ENCODE data around the gene RTRAF.

RTRAF gene

DNA sequence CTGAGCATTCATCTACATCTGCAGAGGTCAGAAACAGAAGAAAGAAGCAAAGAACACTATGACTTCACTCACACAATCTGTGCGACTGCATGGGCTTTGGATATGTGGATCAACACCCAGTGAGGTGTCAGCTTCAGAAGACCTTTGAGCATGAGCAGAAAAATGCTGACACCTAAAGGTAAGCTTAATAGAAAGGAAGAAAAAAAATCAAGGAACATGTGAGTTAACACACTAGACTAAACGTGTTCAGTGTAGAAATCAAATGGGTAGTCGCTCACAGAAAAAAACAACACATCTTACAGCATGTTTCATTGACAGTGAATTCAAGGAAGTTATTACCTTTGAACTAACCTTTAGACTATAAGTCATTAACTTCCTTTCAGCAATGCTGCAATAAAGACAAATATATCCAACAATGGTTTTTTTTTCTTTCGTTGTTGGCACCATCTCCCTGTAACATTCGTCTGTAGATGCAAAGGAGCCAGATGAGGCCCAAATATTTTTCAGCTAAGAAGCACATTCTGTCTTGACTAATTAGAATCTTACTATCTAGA is 30.9 kb downstream of the RTRAF start:
- DNase-seq (ENCODE audit: low read depth in 4 of 4, low spot score in 1 of 4): no peak

DNA sequence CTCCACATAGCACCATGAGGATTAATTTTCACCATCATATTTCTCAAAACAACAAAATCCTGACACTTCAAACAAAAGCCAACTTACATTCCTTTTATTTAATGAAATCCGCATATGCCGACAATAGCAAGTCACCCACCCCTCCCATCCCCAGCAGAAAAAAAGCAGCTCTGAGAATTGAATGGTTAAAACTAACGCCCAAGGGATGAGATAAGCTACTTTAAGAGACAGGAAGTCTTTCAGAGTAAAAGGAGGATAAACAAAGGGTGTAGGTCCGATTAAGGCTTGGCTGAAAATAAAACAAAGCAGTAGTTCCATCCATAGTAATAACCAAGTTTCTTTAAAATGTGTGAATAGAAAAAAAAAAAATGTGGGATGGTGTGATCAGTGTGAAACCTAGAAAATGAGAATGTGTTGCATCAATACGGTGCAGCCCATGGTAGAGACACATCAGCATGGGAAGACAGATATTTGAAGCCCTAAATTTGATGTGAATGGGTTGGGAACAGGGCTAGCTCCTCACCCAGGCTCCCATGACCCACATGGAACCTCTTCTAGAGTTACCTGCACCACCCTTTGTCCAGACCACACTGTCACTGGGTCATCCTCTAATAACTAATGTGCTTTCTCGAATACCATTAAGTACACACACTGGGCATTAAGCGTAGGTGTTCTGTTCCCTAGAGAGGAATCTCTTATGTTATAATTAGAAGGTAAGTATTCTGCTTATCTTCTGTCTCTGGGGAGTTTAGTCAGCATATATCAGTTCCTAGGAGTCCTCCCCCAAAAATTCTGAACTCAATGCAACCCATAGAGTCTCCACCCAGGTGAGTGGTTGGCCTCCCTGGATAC is 31.7 kb downstream of the RTRAF start:
- no peak for DNase-seq (ENCODE audit: low read depth in 4 of 4, low spot score in 1 of 4)

DNA sequence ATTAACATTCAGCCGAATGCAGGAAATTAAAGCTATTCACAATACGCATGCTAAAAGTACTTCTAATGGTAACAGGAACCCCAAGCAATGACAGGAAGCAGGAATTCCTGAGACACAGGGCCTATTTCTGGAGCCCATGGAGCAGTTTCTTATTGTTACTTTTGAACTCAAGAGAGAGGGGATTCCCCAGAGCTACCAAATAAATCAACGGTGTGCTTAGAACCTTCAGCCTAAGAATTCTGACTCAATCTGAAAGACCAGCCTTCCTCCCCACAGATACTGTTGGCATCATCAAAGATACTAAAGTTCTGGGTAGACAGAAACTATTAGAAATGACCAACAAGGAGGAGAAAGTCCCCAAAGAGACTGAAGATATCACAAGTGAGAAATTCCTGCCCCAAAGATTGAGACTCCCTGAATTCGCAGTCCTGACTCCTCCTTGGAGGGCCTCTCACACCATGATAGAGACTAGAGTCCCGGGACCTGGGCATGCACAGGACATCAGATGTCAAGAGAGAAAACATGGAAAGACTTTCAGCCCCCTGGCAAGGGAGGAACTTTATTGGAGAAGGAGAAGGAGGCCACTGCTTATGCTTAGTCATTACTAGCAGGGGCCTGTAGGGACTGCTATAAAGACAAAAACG is 32.7 kb downstream of the RTRAF start:
- no peak for DNase-seq (ENCODE audit: low read depth in 4 of 4, low spot score in 1 of 4)

DNA sequence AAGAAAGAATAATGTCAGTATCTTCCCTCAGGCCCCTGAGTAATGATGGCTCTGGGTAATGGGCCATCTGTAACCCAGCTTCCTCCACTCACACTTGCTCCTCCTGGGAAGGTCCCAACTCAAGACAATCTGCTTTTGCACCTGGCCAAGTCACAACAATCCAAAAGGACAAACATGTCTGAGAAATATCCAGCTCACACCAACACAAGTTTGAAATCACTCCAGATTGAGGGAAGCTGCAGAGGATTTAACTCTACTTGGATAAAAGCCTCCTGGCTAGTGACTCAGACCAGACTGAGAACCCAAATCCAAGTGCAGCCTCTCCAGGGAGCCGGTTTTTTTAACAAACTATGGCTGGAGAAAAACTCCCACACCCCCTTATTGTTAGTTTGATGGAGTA is 34.2 kb downstream of the RTRAF start:
- no peak for DNase-seq (ENCODE audit: low read depth in 4 of 4, low spot score in 1 of 4)

DNA sequence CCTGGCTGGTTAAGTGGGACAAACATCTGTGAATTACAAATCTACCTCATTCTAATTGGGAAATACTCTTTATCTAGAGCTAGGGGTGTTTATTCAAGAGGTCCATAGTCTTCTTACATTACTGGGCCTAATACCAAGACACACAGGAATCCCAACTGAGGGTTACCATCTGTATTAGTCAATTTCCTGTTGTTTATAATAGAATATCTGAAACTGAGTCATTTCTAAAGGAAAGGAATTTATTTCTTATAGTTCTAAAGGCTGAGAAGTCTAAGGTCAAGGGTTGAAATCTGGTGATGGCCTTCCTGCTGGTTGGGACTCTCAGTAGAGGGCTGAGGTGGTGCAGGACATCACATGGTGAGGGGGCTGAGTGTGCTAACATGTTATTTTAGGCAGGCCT is 36.0 kb downstream of the RTRAF start:
- no peak for DNase-seq (ENCODE audit: low read depth in 4 of 4, low spot score in 1 of 4)

DNA sequence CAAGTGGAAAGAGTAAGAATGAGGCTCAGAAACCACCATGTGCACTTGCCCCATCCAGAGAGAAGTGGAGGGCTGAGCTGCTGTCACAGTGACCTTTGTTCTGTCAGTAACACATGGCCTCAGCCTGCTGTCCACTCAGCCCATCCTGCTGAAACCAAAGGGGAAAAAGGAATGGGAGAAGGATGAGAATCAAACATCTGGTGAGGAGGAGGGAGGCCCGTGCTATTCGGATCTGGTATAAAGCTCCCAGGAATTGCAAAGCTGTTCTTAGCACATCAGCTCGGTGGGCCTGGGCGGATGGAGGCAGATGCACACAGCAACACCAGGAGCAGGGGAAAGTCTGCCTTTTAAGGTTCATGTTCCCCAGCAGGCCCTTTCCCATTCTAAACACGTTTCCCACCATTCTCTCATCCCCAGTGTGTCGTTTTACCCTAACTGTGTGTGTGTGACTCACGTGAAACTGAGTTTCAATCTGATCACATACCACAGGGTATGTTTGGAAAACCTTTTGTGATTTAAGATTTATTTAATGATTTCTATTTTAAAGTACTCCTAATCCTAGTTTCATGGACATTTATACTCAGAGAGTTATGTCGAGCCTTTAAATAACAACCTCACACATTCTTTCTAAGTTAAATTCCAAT is 36.8 kb downstream of the RTRAF start:
- DNase-seq (ENCODE audit: low read depth in 4 of 4, low spot score in 1 of 4): no peak

DNA sequence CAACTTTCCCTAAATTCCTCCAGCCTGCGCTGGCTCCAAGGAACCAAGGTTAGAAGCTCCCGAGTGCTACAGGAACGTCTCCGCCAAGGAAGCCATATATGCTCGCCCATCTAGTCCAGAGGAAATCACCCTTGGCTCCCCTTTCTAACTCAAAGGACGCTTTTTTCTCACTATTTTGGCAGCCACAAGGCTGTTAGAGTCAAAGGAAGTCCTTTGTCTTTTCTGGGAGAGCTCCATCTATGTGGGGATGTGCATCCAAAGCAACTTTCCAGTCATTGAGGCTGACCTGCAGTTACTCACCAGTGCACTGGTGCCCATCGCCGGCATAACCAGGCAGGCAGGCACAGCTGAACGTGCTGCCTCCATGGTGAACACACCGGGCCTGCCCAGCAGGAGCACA is 37.6 kb downstream of the RTRAF start:
- DNase-seq (ENCODE audit: low read depth in 4 of 4, low spot score in 1 of 4): no peak

DNA sequence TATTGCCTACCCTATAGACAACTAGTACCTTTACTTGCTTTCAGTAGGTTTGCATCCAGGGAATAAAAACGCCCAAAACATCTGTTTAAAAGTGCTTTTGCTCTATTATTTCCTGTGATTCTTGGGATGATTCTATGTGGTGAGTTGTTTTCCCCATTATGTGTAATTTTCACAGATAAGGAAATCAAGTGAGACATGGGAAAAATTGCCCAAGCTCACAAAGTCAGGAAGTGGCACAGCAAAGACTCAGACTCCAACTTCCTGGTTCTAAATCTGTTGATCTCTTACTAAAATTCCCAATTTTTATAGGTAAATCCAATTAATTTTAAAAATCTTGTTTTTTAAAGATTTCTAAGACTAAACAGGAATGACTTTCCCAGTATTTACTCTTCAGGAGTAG is 40.5 kb downstream of the RTRAF start:
- DNase-seq (ENCODE audit: low read depth in 4 of 4, low spot score in 1 of 4): no peak

DNA sequence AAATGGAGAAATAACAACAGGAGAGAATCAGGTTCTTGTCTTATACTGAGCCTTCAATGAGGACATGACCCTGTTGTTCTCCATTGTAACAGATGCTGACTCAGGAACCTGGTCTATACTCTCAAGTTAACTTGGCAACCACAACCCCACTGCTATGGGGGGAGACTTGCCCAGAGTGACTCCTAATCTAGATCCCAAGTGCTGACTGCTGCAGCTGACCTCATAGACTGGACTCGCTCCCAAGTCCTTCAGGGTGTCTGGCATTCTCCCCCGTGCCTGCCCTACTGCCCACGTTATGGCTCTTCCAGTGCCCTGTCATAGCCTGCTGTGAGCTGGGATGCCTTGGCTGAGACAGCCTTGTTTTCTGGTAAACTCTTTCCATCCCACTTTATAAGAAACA is 42.4 kb downstream of the RTRAF start:
- no peak for DNase-seq (ENCODE audit: low read depth in 4 of 4, low spot score in 1 of 4)

DNA sequence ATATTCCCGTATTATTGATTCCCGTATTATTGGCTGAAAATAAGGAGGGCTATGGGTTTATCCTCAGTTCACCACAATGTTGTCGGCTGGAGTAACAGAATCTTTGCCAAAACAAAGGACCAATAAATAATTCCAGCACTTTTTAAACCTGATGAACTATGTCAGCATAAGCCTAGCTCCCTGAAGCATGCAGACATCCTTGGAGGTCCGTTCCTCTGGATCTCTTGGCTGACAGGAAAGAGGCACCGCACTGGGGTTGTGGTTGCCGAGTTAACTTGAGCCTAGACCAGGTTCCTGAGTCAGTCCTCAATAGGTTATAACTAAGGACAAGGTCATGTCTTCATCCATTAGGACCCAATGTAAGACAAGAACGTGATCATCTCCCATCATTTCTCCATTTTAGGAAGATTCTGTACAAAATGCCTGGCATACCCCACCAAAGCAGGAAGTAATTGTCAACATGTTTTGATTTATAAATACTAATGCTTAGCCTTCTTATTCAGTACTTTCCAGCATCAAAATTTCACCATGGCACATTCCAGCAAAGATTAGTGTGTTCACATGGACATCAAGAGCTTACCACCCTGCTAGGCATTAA is 43.0 kb downstream of the RTRAF start:
- no peak for DNase-seq (ENCODE audit: low read depth in 4 of 4, low spot score in 1 of 4)

DNA sequence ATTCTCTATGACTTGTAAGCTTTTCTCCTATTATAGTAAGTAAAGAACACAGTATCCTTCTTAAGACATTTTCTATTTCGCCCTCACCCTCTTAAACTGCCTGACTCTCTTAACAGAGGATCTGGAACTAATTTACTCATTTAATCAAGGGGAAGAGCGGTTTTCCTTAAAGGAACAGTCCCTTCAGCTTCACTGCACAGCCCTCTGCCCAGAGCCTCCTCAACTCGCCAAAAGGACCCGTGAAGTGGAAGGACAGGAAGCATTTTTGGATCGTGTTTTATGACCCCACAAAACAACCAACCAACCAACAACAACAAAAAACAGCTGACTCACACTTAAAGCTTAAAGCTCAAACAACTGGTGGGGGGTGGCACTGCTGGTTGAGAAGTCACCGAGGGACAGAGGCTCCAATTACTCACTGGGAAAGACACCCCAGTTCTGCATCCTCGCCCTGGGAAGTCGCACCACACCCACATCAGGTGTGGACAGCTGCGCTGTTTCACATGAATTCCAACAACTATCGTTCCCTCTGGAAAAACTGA is 43.8 kb downstream of the RTRAF start:
- no peak for DNase-seq (ENCODE audit: low read depth in 4 of 4, low spot score in 1 of 4)

DNA sequence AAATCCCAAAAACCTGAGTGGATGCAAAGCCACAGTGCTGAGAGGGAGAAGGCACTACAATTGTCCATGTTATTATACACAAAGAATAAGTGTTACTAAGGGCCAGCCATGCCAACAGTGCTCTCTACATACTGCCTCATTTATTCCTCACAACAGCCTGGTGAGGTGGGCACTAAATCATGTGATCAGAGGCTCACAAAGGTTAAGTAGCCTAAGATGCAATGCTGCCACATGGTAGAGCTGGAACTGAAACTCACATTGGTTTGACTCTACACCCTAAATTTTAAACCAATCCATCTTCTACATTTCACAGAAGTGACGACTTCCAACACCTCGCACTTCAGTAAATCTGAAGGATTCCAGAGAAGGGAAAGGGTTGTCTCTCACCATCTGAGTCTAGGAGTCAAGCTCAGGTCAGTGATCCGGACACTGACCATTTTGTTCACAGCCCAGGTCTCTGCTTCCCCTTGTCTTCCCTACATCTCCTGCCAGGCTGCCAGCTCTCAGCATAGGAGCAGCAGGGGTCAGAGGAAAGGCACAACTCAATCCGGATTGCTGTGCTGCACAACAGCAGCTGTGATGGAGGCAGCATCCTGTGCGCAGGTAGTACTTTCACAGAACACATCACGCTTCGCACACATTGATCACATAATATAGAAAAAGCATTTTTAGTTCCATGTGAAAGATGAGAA is 49.9 kb downstream of the RTRAF start:
- DNase-seq (ENCODE audit: low read depth in 4 of 4, low spot score in 1 of 4): no peak

DNA sequence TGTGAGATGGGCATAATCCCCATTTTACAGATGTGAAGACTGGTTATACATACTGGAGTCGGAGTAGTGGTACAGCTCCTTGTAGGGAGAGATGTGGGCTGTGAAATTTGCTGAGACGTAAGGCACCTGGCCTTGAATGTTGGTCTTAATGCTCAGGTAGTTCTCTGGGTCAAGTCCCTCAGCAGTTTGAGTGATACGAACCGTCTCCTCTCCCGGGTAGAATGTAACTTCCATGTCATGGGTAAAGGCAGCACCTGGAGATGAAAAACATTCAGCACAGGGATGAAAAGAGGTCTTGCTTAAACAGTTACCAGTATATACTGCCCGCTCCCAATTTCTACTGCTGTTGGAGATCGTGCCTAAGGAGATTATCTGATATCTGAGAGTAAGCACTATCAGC is 51.3 kb downstream of the RTRAF start:
- DNase-seq (ENCODE audit: low read depth in 4 of 4, low spot score in 1 of 4): no peak

DNA sequence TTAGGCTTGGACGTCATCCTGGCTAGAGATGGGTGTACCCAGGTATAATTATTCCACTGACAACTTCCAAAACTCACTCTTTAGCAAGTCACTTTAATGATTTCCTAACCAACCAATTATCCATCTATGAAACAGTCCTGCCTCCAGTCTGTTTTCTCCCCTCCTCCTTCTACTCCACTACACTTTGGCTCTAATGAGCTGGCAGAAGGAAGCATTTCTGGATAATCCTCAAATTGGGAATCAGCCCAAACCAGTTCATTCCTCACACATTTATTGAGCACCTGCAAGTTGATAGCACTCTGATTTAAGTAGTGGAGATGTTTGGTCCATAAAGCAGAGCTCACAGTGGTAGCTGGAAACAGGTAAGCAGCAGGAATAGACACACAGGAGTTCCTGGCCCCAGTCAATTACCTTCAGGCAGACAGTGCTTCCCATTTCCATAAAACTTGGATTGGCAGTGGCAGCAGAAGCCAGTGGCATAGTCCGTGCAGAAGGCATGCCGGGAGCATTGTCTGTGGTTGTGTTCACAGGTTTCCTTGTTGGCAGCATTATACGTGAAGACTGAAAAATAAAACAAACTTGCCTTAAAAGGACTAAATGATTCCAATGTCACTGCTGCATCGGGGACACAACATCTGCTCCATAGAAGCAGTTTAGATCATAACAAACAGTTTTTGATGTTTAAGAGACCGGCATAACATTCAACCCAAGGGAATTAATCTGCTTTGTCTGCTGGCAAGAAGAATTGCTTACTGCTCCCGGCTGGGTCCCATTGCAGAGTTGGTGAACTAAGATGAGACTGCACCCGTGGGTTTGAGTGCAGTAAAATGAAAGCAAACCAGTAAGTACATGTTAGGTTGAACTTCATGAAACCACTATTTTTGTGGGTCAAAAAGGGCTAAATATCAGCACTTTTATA is 53.3 kb downstream of the RTRAF start:
- no peak for DNase-seq (ENCODE audit: low read depth in 4 of 4, low spot score in 1 of 4)

DNA sequence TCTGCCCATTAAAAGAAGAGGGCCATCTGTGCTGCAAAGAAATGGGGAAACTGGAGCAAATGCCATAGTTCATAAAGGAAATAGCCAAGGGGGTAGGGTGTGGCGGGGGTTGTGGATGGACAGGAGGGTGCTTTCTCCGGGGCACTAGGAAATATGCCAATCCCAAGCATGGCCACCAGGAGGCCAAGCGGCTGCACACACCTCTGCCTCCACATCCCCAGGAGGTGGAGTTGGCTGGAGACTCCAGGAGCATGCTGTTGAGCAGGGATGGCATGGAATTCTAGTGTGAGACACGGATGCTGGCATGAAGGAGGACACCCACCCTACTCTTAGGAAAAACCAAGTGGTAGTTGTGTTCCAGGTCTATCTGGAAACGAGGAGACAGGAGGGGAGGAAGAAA is 54.3 kb downstream of the RTRAF start:
- DNase-seq (ENCODE audit: low read depth in 4 of 4, low spot score in 1 of 4): peak in 1 of 4 experiments; percentile 17

DNA sequence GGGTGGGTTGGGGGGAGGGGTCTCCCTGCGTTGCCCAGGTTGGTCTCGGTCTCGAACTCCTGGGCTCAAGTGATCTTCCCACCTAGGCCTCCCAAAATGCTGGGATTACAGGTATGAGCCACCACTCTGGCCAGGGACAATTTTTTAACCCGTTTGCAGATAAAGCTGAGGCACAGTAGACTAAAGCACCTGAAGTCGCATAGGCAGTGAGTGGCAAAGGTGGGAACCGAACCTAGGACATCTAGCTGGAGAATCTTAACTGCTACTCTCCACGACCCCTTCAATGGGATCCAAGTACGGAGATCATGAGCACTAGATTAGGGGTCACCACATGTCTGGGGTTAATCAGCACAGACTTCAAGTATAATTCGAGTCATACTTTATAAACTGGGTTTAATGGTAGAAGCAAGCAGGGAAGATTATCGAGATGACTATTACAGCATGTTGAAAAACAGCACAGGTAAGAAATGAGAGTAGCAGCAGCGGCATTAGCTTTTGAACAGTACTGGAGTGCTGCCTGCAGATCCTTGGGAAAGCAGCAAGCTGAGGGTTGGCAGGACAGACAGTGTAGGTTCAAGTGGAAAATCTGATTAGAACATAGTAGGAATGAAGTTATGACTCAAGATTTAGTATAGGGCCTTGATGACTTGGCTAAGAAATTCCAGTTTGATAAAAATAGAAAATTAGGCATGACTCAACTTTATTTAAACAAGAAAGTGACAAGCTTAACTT is 55.6 kb downstream of the RTRAF start:
- DNase-seq (ENCODE audit: low read depth in 4 of 4, low spot score in 1 of 4): no peak

DNA sequence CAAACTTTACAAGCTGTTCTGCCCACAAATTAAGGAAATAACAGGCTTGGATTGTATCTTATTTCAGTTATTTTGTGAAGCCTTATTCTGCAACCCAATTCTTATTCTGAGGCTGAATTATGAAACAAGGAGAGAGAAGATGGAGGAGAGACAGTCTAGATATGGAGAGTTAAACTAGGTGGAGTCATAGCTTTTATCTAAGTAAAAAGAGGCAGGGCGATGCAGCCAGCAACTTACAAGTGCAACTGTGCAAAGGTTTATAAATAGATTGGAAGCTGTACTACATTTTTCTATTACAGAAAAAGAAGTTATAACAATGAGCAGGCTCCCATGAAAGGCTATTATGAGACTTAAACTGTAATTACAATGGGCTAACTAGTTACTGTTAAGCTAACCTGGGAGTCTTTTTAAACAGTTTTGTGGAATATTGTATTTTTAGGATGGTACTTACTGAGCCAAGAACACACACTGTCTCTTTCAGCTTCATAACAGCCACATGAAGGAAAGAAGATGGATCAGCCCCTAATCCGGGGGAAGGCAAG is 57.1 kb downstream of the RTRAF start:
- DNase-seq (ENCODE audit: low read depth in 4 of 4, low spot score in 1 of 4): no peak

DNA sequence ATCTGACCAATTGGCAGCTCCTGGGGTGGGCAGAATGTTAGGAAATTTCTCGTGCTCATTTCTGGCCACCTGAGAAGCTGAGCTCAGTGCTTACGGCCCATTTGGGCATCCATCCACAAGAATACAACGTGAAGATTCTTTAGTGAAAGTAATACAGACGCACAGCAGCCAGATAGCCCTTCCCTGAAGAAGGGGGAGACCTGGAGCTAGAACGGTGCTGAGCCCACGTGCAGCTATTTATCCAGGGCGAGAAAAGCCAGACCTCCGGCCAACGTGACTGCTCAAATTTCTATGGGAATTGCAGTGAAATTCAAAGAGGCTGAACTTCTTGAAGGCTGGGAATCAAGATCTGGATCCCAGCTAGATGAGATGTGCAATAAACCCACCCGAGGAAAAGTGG is 58.8 kb downstream of the RTRAF start:
- no peak for DNase-seq (ENCODE audit: low read depth in 4 of 4, low spot score in 1 of 4)

All from stimulated activated CD4-positive, alpha-beta T cell treated with anti-CD3 and anti-CD28 coated beads, Interleukin-1b, Interleukin-23, amount 100 ng/mL, for 24 hours (primary cell).